Liver (tissue), 9 donors: ENCODE results near the gene CA5A. TPM values are rescaled to one million over a fixed set of nuclear protein-coding genes. Genes with fewer than 3 reads are reported as not detected.

Experiments
- DNase-seq: peaks from one replicate; pipeline ENCODE4 v3.0.0-alpha.2; 2017; ENCODE audit warnings: low spot score
- H3K27ac ChIP-seq, 2 donors: one replicate each; pipeline ENCODE4 v1.7.0; 2013; ENCODE audit warnings: inconsistent platforms in 2 of 2, low read length in 2 of 2, control low read depth in 1 of 2, low read depth in 1 of 2, mild to moderate bottlenecking in 1 of 2
- H3K27me3 ChIP-seq, 4 donors: one replicate each; pipeline versions ENCODE4 v1.6.1 to v1.7.0; 2013; ENCODE audit warnings: low read length in 3 of 4, inconsistent platforms in 1 of 4, mild to moderate bottlenecking in 1 of 4, moderate library complexity in 1 of 4; ENCODE audit not compliant: control insufficient read depth in 4 of 4, insufficient read depth in 4 of 4
- H3K36me3 ChIP-seq, 4 donors: one replicate each; pipeline versions ENCODE4 v1.6.1 to v1.7.0; 2013; ENCODE audit warnings: low read length in 3 of 4, mild to moderate bottlenecking in 3 of 4, low read depth in 1 of 4, moderate library complexity in 1 of 4; ENCODE audit not compliant: control insufficient read depth in 4 of 4, insufficient read depth in 3 of 4
- H3K4me1 ChIP-seq, 4 donors: one replicate each; pipeline versions ENCODE4 v1.6.1 to v1.7.0; 2013; ENCODE audit warnings: low read length in 3 of 4, mild to moderate bottlenecking in 3 of 4, moderate library complexity in 1 of 4; ENCODE audit not compliant: control insufficient read depth in 4 of 4, insufficient read depth in 4 of 4
- H3K4me3 ChIP-seq, 3 donors: one replicate each; pipeline versions ENCODE4 v1.6.1 to v1.7.0; 2013; ENCODE audit warnings: low read length in 3 of 3, control low read depth in 1 of 3, low read depth in 1 of 3, mild to moderate bottlenecking in 1 of 3
- H3K9ac ChIP-seq, 2 donors: one replicate each; pipeline ENCODE4 v1.7.0; 2013; ENCODE audit warnings: low read length in 2 of 2, mild to moderate bottlenecking in 2 of 2, moderate library complexity in 2 of 2, control low read depth in 1 of 2, low read depth in 1 of 2
- H3K9me3 ChIP-seq, 4 donors: one replicate each; pipeline versions ENCODE4 v1.6.1 to v1.7.0; 2013; ENCODE audit warnings: low read length in 3 of 4; ENCODE audit not compliant: control insufficient read depth in 4 of 4
- CTCF ChIP-seq: fragments of 150-350 bp; IDR thresholded peaks from 2 replicates; pipeline ENCODE4 v1.5.1; 2017; ENCODE audit warnings: improper control_type of control experiment, low read depth, low read length; ENCODE audit not compliant: missing input control
- EGR1 ChIP-seq, 2 donors: IDR thresholded peaks; 2 replicates each; pipeline ENCODE4 v1.6.1; 2016 to 2018; ENCODE audit warnings: antibody characterized with exemption in 2 of 2, low read depth in 2 of 2
- FOXA1 ChIP-seq: IDR thresholded peaks from 2 replicates; pipeline ENCODE4 v1.6.1; 2016; ENCODE audit warnings: antibody characterized with exemption
- FOXA2 ChIP-seq: IDR thresholded peaks from 2 replicates; pipeline ENCODE4 v1.6.1; 2016; ENCODE audit warnings: antibody characterized with exemption
- GABPA ChIP-seq, 2 donors: IDR thresholded peaks in 1 of 2; conservative IDR thresholded peaks in 1 of 2; 2 replicates each; pipeline ENCODE4 v1.6.1; 2016; ENCODE audit warnings: antibody characterized with exemption in 2 of 2, mild to moderate bottlenecking in 1 of 2, moderate library complexity in 1 of 2
- HNF4A ChIP-seq, 2 donors: conservative IDR thresholded peaks; 2 replicates each; pipeline ENCODE4 v1.6.1; 2016; ENCODE audit warnings: antibody characterized with exemption in 2 of 2, mild to moderate bottlenecking in 2 of 2
- HNF4G ChIP-seq: IDR thresholded peaks from 2 replicates; pipeline ENCODE4 v1.6.1; 2016; ENCODE audit warnings: antibody characterized with exemption
- JUND ChIP-seq, 2 donors: IDR thresholded peaks; 2 replicates each; pipeline ENCODE4 v1.6.1; 2016; ENCODE audit warnings: antibody characterized with exemption in 2 of 2
- MAX ChIP-seq: IDR thresholded peaks from 2 replicates; pipeline ENCODE4 v1.6.1; 2016; ENCODE audit warnings: antibody characterized with exemption
- NR2F2 ChIP-seq: IDR thresholded peaks from 2 replicates; pipeline ENCODE4 v1.6.1; 2016; ENCODE audit warnings: antibody characterized with exemption
- RAD21 ChIP-seq, 2 donors: IDR thresholded peaks; 2 replicates each; pipeline ENCODE4 v1.6.1; 2016; ENCODE audit warnings: antibody characterized with exemption in 2 of 2, mild to moderate bottlenecking in 2 of 2
- REST ChIP-seq: IDR thresholded peaks from 2 replicates; pipeline ENCODE4 v1.6.1; 2016; ENCODE audit warnings: antibody characterized with exemption, mild to moderate bottlenecking
- RXRA ChIP-seq, 2 donors: IDR thresholded peaks; 2 replicates each; pipeline ENCODE4 v1.6.1; 2017 to 2018; ENCODE audit warnings: antibody characterized with exemption in 2 of 2, mild to moderate bottlenecking in 1 of 2
- SP1 ChIP-seq: IDR thresholded peaks from 2 replicates; pipeline ENCODE4 v1.6.1; 2018; ENCODE audit warnings: antibody characterized with exemption, mild to moderate bottlenecking
- TAF1 ChIP-seq: conservative IDR thresholded peaks from 2 replicates; pipeline ENCODE4 v1.6.1; 2016; ENCODE audit warnings: antibody characterized with exemption, mild to moderate bottlenecking
- YY1 ChIP-seq: IDR thresholded peaks from 2 replicates; pipeline ENCODE4 v1.6.1; 2016; ENCODE audit warnings: antibody characterized with exemption, mild to moderate bottlenecking
- WGBS: extraction: QIAGEN DNeasy Blood & Tissue Kit; methylation state at CpG from one replicate; pipeline ENCODE4 v1.1.7; 2013; 5-methylcytosine and 5-hydroxymethylcytosine counted together
- polyA plus RNA-seq, 2 donors: library from polyadenylated mRNA; stranded (reverse) in 1 of 2; unstranded in 1 of 2; fragments of 200-250 nt in 1 of 2; fragments of >200 nt in 1 of 2; fragmentation: Nextera tagmentation in 1 of 2; extraction: Ambion mirVana in 1 of 2; gene quantifications; one replicate each; pipeline versions ENCODE4 v1.2.1 to v1.2.3, GENCODE V29; 2013 to 2015
- total RNA-seq, 2 donors: library from RNA; depleted of rRNA; stranded (reverse); fragments of >200 nt; gene quantifications; one replicate each; pipeline ENCODE4 v1.2.3, GENCODE V29; 2014
- TF ChIP-seq, protein P1 (sequence below): IDR thresholded peaks from 2 replicates; pipeline ENCODE4 v1.6.1; 2016; ENCODE audit warnings: antibody characterized with exemption
- TF ChIP-seq, protein P2 (sequence below): IDR thresholded peaks from 2 replicates; pipeline ENCODE4 v1.6.1; 2016; ENCODE audit warnings: antibody characterized with exemption
- donor health status: healthy.
- donor health status: healthy.
- donor health status: healthy.
- donor health status: healthy.
- donor health status: healthy.

The CA5A gene
- total and polyA plus RNA-seq, 4 donors: 12.3 to 66.8 (median 33.6) TPM

- H3K4me1 ChIP-seq: peaks cover 21 to 53% (median 39%) of the 10 kb centered on the region in 4 donors
- no peaks in the 10 kb centered on the region for H3K36me3 ChIP-seq
- H3K27me3 ChIP-seq: no peaks in the 10 kb centered on the region
- peak overlapping the region; percentile 47 to 79 for H3K27ac ChIP-seq
- H3K9me3 ChIP-seq: no peaks in the 10 kb centered on the region
- H3K9ac ChIP-seq: peak overlapping the region in 1 of 2 donors; percentile 49
- DNase-seq: peak; percentile 96
- TF ChIP-seq NR2F2 (peak; percentile 24), YY1 (peak; percentile 82), EGR1 (IDR thresholded peaks at IDR 0.05; ENCODE audit: low read depth in 2 of 2) (no peak), FOXA1 (no peak), FOXA2 (no peak), HNF4A (conservative IDR thresholded peaks at IDR 0.05) (peak; percentile 44), TAF1 (no peak), HNF4G (no peak), CTCF (no peak), REST (peak; percentile 72), GABPA (IDR thresholded peaks at IDR 0.05 in 1 of 2, conservative IDR thresholded peaks at IDR 0.05 in 1 of 2) (no peak), RXRA (IDR thresholded peaks at IDR 0.05) (peak; percentile 46 to 73), MAX (peak; percentile 70), SP1 (peak; percentile 65), JUND (IDR thresholded peaks at IDR 0.05) (peak; percentile 50 to 57), RAD21 (IDR thresholded peaks at IDR 0.05) (peak in 1 of 2 donors; percentile 37)
- TF ChIP-seq, protein P1, sequence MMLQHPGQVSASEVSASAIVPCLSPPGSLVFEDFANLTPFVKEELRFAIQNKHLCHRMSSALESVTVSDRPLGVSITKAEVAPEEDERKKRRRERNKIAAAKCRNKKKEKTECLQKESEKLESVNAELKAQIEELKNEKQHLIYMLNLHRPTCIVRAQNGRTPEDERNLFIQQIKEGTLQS: peak; percentile 93
- TF ChIP-seq, protein P2, sequence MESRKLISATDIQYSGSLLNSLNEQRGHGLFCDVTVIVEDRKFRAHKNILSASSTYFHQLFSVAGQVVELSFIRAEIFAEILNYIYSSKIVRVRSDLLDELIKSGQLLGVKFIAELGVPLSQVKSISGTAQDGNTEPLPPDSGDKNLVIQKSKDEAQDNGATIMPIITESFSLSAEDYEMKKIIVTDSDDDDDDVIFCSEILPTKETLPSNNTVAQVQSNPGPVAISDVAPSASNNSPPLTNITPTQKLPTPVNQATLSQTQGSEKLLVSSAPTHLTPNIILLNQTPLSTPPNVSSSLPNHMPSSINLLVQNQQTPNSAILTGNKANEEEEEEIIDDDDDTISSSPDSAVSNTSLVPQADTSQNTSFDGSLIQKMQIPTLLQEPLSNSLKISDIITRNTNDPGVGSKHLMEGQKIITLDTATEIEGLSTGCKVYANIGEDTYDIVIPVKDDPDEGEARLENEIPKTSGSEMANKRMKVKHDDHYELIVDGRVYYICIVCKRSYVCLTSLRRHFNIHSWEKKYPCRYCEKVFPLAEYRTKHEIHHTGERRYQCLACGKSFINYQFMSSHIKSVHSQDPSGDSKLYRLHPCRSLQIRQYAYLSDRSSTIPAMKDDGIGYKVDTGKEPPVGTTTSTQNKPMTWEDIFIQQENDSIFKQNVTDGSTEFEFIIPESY: peak; percentile 77
- 6% methylated on average over 25 of the region's 25 CpGs for WGBS
- peak overlapping the region in 1 of 3 donors; percentile 15 for H3K4me3 ChIP-seq
Measured at GRCh38 chr16:87853411-87854052, 82.8 kb downstream of the CA5A start.
